ENCODE measurements around the gene AIM2. TPM values are rescaled to one million over a fixed set of nuclear protein-coding genes. Genes with fewer than 3 reads are reported as not detected.

AIM2 gene
- total RNA-seq, 4 donors from 2014 or later, result 0.19 to 0.54 (median 0.30) TPM; not detected in 1

DNA sequence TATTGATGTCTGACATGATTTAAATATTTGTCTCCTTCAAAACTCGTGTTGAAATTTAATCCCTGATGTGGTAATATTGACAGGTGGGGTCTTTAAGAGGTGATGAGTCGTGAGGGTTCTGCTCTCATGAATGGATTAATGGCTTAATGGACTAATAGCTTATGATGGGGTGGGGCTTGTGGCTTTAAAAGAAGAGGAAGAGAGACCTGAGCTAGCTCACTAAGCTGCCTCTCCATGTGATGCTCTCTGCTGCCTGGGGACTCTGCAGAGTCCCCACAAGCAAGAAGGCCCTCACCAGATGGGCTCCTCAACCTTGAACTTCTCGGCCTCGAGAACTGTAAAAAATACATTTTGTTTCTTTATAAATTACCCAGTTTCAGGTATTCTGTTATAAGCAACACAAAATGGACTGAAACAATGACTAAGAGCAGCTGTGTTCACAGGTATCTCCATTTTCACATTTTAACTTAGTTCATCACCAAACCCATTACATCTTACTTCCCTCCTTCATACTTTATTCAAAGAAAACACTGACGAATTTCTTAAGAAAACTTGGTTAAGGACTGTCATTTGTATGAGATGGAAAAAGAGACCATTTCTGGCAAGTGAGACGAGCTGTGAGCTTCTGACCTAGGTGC lies 12.1 kb upstream of the AIM2 start:
- TF ChIP-seq EP300 (IDR thresholded peaks at IDR 0.05), result no peak
- no peak for TF ChIP-seq POLR2A (IDR thresholded peaks at IDR 0.05)
- no peak for TF ChIP-seq POLR2AphosphoS5 (IDR thresholded peaks at IDR 0.05)
- TF ChIP-seq, protein P1, sequence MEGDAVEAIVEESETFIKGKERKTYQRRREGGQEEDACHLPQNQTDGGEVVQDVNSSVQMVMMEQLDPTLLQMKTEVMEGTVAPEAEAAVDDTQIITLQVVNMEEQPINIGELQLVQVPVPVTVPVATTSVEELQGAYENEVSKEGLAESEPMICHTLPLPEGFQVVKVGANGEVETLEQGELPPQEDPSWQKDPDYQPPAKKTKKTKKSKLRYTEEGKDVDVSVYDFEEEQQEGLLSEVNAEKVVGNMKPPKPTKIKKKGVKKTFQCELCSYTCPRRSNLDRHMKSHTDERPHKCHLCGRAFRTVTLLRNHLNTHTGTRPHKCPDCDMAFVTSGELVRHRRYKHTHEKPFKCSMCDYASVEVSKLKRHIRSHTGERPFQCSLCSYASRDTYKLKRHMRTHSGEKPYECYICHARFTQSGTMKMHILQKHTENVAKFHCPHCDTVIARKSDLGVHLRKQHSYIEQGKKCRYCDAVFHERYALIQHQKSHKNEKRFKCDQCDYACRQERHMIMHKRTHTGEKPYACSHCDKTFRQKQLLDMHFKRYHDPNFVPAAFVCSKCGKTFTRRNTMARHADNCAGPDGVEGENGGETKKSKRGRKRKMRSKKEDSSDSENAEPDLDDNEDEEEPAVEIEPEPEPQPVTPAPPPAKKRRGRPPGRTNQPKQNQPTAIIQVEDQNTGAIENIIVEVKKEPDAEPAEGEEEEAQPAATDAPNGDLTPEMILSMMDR (IDR thresholded peaks at IDR 0.05), result no peak
- no peaks in the 10 kb centered on the region for H3K36me3 ChIP-seq
- no peak for ATAC-seq
- no peaks in the 10 kb centered on the region for H3K9me3 ChIP-seq
- no peaks in the 10 kb centered on the region for H3K4me1 ChIP-seq
- H3K27me3 ChIP-seq, result no peaks in the 10 kb centered on the region
- no peak overlapping the region for H3K27ac ChIP-seq
- WGBS, 2 donors (ENCODE audit: low coverage in 1 of 2), result 52 to 68% methylated on average over 3 to 6 of the region's 6 CpGs
- no peak overlapping the region for H3K4me3 ChIP-seq

DNA sequence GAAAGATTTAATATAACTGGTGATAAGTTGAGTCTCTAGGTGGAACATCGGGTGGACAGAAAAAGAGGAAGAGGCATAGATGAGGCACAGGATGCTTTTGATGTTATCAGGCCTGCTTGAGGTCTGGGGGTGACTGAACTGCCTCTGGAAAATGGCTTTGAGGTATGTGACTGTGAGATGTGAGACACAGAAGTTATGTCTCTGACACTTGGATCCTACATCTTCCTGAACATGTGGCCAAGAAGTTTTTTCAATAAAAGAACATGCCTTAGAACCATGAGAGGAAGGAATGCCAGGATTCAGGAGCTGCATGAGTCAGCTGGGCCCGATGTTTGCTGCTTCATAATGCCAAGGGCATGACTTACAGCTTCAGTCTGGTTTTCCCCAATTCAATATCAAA lies 11.5 kb upstream of the AIM2 start:
- H3K4me3 ChIP-seq, result no peak overlapping the region
- H3K36me3 ChIP-seq, result no peaks in the 10 kb centered on the region
- ATAC-seq, result no peak
- H3K4me1 ChIP-seq, result no peaks in the 10 kb centered on the region
- no peaks in the 10 kb centered on the region for H3K27me3 ChIP-seq
- WGBS, 2 donors (ENCODE audit: low coverage in 1 of 2), result 14 to 19% methylated on average over 1 to 2 of the region's 2 CpGs
- no peak overlapping the region for H3K27ac ChIP-seq
- H3K9me3 ChIP-seq, result no peaks in the 10 kb centered on the region
- TF ChIP-seq EP300 (IDR thresholded peaks at IDR 0.05), result no peak
- TF ChIP-seq POLR2A (IDR thresholded peaks at IDR 0.05), result no peak

DNA sequence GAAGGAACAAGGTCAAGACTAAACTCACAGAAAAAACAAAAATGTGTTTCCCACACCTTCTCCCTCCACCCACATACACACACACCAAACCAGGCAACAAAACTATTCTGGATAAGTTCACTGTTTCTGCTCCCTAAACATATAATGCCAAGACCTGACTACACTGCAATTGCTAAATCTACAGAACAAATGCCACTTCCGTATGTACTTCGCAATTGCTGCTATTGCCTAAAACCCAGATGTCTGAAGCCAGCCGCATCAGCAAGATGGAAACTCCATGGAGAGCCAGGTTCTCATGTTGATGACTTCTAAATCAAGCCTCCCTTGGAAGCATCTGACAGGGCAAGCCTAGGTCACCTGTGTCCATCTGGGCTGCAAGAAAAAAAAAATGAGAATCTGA lies 8.3 kb upstream of the AIM2 start:
- Histone ChIP-seq H3K4me3 (no peak overlapping the region), H3K27ac (no peak overlapping the region), H3K27me3 (no peaks in the 10 kb centered on the region), H3K4me1 (no peaks in the 10 kb centered on the region), H3K9me3 (no peaks in the 10 kb centered on the region), H3K36me3 (no peaks in the 10 kb centered on the region)
- no peak for TF ChIP-seq POLR2AphosphoS5 (IDR thresholded peaks at IDR 0.05)
- TF ChIP-seq EP300 (IDR thresholded peaks at IDR 0.05), result no peak
- TF ChIP-seq, protein P1 (IDR thresholded peaks at IDR 0.05), result no peak
- TF ChIP-seq POLR2A (IDR thresholded peaks at IDR 0.05), result no peak
- WGBS, 2 donors (ENCODE audit: low coverage in 1 of 2), result 59 to 92% methylated on average over 2 to 3 of the region's 3 CpGs
- ATAC-seq, result peak; percentile 39

DNA sequence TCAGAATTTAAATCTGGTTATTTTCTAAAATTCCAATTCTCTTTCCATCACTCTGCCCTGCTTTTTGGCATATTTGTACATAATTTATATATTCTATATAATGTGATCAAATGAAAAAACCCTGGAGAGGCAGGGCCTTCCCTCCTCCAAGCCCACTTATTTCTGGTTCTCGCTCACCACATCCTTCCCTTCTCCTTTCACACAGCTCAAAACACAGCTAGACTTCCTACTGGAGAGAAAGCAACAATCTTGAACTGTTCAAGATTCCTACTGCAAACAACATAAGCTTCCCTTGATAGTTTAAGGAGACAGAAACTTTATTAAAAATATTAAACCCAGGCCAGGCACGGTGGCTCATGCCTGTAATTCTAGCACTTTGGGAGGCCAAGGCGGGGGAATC lies 7.6 kb upstream of the AIM2 start:
- H3K36me3 ChIP-seq, result no peaks in the 10 kb centered on the region
- TF ChIP-seq EP300 (IDR thresholded peaks at IDR 0.05) (no peak), POLR2AphosphoS5 (IDR thresholded peaks at IDR 0.05) (no peak), POLR2A (IDR thresholded peaks at IDR 0.05) (no peak)
- TF ChIP-seq, protein P1 (IDR thresholded peaks at IDR 0.05), result no peak
- H3K27ac ChIP-seq, result no peak overlapping the region
- H3K4me1 ChIP-seq, result no peaks in the 10 kb centered on the region
- ATAC-seq, result no peak
- no peak overlapping the region for H3K4me3 ChIP-seq
- H3K9me3 ChIP-seq, result no peaks in the 10 kb centered on the region
- 83 to 92% methylated on average over 3 of the region's 3 CpGs for WGBS, 2 donors (ENCODE audit: low coverage in 1 of 2)
- no peaks in the 10 kb centered on the region for H3K27me3 ChIP-seq

DNA sequence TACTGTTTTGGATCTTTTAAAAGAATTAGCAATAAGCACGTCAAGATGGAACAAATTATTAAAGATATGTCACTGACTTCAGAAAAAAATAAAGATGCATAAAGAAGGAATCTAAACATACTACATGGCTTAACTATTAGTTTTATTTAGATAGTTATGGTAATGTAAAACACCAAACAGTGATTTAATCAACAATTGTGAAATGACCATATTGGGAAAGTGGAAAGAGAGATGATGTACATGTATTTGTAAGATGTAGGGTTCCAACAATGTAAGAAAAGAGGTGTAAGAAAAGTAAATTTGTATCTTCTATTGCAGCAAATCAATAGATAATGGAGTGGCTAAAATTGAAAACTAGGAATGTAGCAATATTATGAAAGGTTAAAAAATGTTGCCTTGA lies 6.4 kb upstream of the AIM2 start:
- Histone ChIP-seq H3K36me3 (no peaks in the 10 kb centered on the region), H3K27ac (no peak overlapping the region), H3K9me3 (no peaks in the 10 kb centered on the region), H3K4me1 (no peaks in the 10 kb centered on the region), H3K27me3 (no peaks in the 10 kb centered on the region), H3K4me3 (no peak overlapping the region)
- ATAC-seq, result no peak
- WGBS, 2 donors (ENCODE audit: low coverage in 1 of 2), result 83 to 95% methylated on average over 1 of the region's 1 CpG
- TF ChIP-seq EP300 (IDR thresholded peaks at IDR 0.05) (no peak), POLR2AphosphoS5 (IDR thresholded peaks at IDR 0.05) (no peak), POLR2A (IDR thresholded peaks at IDR 0.05) (no peak)
- TF ChIP-seq, protein P1 (IDR thresholded peaks at IDR 0.05), result no peak

Data from gastroesophageal sphincter (tissue), 4 donors.